Measurements from ENCODE around the gene SLC1A4. TPM values are rescaled to one million over a fixed set of nuclear protein-coding genes. Genes with fewer than 3 reads are reported as not detected.

Gene SLC1A4
- total RNA-seq, 1 experiment from 2014 or later = 12.9 TPM

- CTCF ChIA-PET = interaction anchor here (1.1 kb wide), 1 partner anchor 155 kb away, joined by 3 read pairs; no protein-coding TSS in a partner anchor
- in situ Hi-C loops (cut with HindIII; ENCODE audit: low pct_unique_long_range_greater_than_20kb, low sequenced_read_pairs) = no loop called here
- H3K27me3 ChIP-seq (ENCODE audit: control insufficient read depth, insufficient read depth, low read length) = no peaks in the 10 kb centered on the region
- no peak overlapping the region for H3K27ac ChIP-seq (ENCODE audit: low read length)
- BruUV-seq (replicated peaks) = no TSS peak
- DNase-seq (ENCODE audit: low read depth, low spot score) = no peak
- no peak overlapping the region for H3K4me3 ChIP-seq (ENCODE audit: low read depth in 2 of 2, low read length in 2 of 2)
- no peak for TF ChIP-seq TCF7L2 (IDR thresholded peaks at IDR 0.05; ENCODE audit: low read depth, low read length)
- no peak for TF ChIP-seq CTCF (IDR thresholded peaks at IDR 0.05)
- TF ChIP-seq POLR2AphosphoS5 (IDR thresholded peaks at IDR 0.05; ENCODE audit: low read depth, low read length) = no peak
- TF ChIP-seq REST (IDR thresholded peaks at IDR 0.05; ENCODE audit: insufficient read depth in 1 of 2, low read depth in 2 of 2, low read length in 1 of 2) = no peak
- TF ChIP-seq SIN3A (IDR thresholded peaks at IDR 0.05; ENCODE audit: borderline replicate concordance, insufficient read depth, low read depth, low read length) = no peak
- ATAC-seq = no peak
- intact Hi-C loops (cut with micrococcal nuclease; ENCODE audit: unreplicated experiment) = loop anchor here (5.0 kb wide), 1 partner anchor 115 kb away; no protein-coding TSS in a partner anchor
- peaks cover 17% of the 10 kb centered on the region for H3K4me1 ChIP-seq (ENCODE audit: control insufficient read depth, insufficient read depth, low read length)
- H3K9me3 ChIP-seq (ENCODE audit: control insufficient read depth, insufficient read depth, low read depth, low read length) = no peaks in the 10 kb centered on the region
- peaks cover 4% of the 10 kb centered on the region; the same call in 1 of the 2 replicates for H3K36me3 ChIP-seq (ENCODE audit: control insufficient read depth, insufficient read depth, low read length)
- POLR2A ChIA-PET = no interaction called here
Measured at GRCh38 chr2:65072181-65072970, 83.2 kb downstream of the SLC1A4 start.

Other genes with a start within 250 kb of the SLC1A4 start
- gene CEP68, start 67.0 kb downstream of the SLC1A4 start, total RNA-seq (2021; ENCODE audit: unreplicated experiment) = 13.3 TPM
- 128 TPM for gene RAB1A, start 140.7 kb downstream of the SLC1A4 start, total RNA-seq (2021; ENCODE audit: unreplicated experiment)
- 347 TPM for gene ACTR2, start 238.4 kb downstream of the SLC1A4 start, total RNA-seq (2021; ENCODE audit: unreplicated experiment)

Data from Panc1 (cell line).